ENCODE measurements around the gene LSS.
"Not testable (repeated sequence)": the region's sequence is repeated elsewhere in the genome, so short reads cannot be mapped to it uniquely, and the experiment has no call there.

DNA sequence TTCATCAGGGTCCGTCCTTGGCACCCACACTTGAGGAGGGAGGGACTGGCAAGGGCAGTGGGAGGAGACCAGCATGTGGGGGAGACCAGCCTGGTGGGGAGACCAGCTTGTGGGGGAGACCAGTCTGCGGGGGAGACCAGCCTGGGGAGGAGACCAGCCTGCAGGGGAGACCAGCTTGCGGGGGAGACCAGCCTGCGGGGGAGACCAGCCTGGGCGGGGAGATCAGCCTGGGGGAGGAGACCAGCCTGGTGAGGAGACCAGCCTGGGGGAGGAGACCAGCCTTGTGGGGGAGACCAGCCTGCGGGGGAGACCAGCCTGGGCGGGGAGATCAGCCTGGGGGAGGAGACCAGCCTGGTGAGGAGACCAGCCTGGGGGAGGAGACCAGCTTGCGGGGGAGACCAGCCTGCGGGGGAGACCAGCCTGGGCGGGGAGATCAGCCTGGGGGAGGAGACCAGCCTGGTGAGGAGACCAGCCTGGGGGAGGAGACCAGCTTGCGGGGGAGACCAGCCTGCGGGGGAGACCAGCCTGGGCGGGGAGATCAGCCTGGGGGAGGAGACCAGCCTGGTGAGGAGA lies 45.2 kb downstream of the LSS start:
- TF ChIP-seq, protein P1, sequence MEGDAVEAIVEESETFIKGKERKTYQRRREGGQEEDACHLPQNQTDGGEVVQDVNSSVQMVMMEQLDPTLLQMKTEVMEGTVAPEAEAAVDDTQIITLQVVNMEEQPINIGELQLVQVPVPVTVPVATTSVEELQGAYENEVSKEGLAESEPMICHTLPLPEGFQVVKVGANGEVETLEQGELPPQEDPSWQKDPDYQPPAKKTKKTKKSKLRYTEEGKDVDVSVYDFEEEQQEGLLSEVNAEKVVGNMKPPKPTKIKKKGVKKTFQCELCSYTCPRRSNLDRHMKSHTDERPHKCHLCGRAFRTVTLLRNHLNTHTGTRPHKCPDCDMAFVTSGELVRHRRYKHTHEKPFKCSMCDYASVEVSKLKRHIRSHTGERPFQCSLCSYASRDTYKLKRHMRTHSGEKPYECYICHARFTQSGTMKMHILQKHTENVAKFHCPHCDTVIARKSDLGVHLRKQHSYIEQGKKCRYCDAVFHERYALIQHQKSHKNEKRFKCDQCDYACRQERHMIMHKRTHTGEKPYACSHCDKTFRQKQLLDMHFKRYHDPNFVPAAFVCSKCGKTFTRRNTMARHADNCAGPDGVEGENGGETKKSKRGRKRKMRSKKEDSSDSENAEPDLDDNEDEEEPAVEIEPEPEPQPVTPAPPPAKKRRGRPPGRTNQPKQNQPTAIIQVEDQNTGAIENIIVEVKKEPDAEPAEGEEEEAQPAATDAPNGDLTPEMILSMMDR (conservative IDR thresholded peaks at IDR 0.05; ENCODE audit: low read depth, low read length): not testable (repeated sequence)
- not testable (repeated sequence) for TF ChIP-seq EZH2 (IDR thresholded peaks at IDR 0.05; ENCODE audit: borderline replicate concordance, low read depth, low read length, poor library complexity, severe bottlenecking)
